ENCODE results near the gene ELP1. TPM values are rescaled to one million over a fixed set of nuclear protein-coding genes. Genes with fewer than 3 reads are reported as not detected.

ELP1 gene
- polyA plus RNA-seq, 1 donor (not counting 4 experiments of a cell fraction or from before 2014, with no cell fraction given): 49.6 TPM

DNA sequence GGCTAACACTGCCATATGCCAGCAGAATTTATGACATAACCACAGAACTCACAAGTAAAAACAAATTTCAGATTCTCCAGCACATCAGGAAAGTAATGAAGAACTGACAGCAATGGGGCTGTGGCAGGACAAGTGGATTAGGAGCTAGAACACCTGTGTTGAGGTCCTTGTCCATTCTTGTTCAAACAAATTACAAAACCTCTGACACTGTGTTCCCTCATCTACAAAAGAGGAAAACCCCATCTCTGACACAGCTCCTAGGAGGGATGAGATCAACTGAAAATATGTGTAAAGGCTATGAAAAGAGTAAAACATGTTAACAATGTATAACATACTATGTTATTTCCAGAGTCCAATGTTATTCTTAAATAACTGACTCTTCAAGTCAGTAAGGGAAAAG is 23.5 kb downstream of the ELP1 start:
- Histone ChIP-seq H3K36me3 (ENCODE audit: control insufficient read depth in 2 of 2, extremely low read depth in 1 of 2, insufficient read depth in 2 of 2, low read length in 2 of 2) (peaks cover 25 to 39% of the 10 kb centered on the region in 2 experiments), H3K27me3 (ENCODE audit: control insufficient read depth, extremely low read depth, insufficient read depth, low read length) (no peaks in the 10 kb centered on the region), H2AFZ (ENCODE audit: control insufficient read depth, low read length) (no peak overlapping the region), H3K9ac (ENCODE audit: control insufficient read depth, extremely low read depth, insufficient read depth, low read length) (no peak overlapping the region), H3K9me3 (ENCODE audit: control insufficient read depth, low read depth, low read length) (no peaks in the 10 kb centered on the region), H3K79me2 (ENCODE audit: control insufficient read depth, insufficient read depth, low read length) (no peaks in the 10 kb centered on the region), H4K20me1 (ENCODE audit: control insufficient read depth, extremely low read depth, insufficient read depth, low read length) (no peaks in the 10 kb centered on the region), H3K4me2 (ENCODE audit: control insufficient read depth, extremely low read depth, insufficient read depth, low read depth, low read length) (no peak overlapping the region), H3K27ac (ENCODE audit: control insufficient read depth, insufficient read depth, low read length) (no peak overlapping the region), H3K4me3 (ENCODE audit: control insufficient read depth in 2 of 3, extremely low read depth in 1 of 3, insufficient read depth in 2 of 3, low read depth in 1 of 3, low read length in 3 of 3) (no peak overlapping the region), H3K9me1 (ENCODE audit: control insufficient read depth, extremely low read depth, insufficient read depth, low read length) (no peaks in the 10 kb centered on the region), H3K4me1 (ENCODE audit: control insufficient read depth, extremely low read depth, insufficient read depth, low read length) (no peaks in the 10 kb centered on the region)
- TF ChIP-seq, protein P1, sequence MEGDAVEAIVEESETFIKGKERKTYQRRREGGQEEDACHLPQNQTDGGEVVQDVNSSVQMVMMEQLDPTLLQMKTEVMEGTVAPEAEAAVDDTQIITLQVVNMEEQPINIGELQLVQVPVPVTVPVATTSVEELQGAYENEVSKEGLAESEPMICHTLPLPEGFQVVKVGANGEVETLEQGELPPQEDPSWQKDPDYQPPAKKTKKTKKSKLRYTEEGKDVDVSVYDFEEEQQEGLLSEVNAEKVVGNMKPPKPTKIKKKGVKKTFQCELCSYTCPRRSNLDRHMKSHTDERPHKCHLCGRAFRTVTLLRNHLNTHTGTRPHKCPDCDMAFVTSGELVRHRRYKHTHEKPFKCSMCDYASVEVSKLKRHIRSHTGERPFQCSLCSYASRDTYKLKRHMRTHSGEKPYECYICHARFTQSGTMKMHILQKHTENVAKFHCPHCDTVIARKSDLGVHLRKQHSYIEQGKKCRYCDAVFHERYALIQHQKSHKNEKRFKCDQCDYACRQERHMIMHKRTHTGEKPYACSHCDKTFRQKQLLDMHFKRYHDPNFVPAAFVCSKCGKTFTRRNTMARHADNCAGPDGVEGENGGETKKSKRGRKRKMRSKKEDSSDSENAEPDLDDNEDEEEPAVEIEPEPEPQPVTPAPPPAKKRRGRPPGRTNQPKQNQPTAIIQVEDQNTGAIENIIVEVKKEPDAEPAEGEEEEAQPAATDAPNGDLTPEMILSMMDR (optimal IDR thresholded peaks at IDR 0.05 in 1 of 3, IDR thresholded peaks at IDR 0.05 in 1 of 3, conservative IDR thresholded peaks at IDR 0.05 in 1 of 3; ENCODE audit: extremely low read depth in 1 of 3, insufficient read depth in 2 of 3, low read length in 3 of 3): no peak
- TF ChIP-seq EZH2 (IDR thresholded peaks at IDR 0.05; ENCODE audit: low read length): no peak
- no peak for FAIRE-seq
- dilution Hi-C loops (cut with MboI; ENCODE audit: extremely low pct_ligation_motif_present, low sequenced_read_pairs): no loop called here
- DNase-seq (ENCODE audit: low read depth, low spot score): no peak

DNA sequence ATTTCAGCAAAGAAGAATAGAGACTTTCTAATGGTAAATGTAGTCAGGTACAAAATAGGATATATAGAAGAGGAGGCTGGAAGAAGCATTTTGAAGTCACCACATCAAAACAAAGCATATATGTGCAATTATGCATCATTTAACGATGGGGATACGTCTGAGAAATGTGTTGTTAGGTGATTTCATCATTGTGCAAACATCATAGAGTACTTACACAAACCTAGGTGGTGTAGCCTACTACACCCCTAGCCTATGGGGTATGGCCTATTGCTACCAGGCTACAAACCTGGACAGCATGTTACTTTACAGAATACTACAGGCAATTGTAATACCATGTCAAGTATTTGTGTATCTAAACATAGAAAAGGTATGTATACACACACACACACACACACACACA is 28.4 kb downstream of the ELP1 start:
- no peak overlapping the region for H3K27ac ChIP-seq (ENCODE audit: control insufficient read depth, insufficient read depth, low read length)
- H2AFZ ChIP-seq (ENCODE audit: control insufficient read depth, low read length): no peak overlapping the region
- no peaks in the 10 kb centered on the region for H3K9me1 ChIP-seq (ENCODE audit: control insufficient read depth, extremely low read depth, insufficient read depth, low read length)
- no peaks in the 10 kb centered on the region for H3K9me3 ChIP-seq (ENCODE audit: control insufficient read depth, low read depth, low read length)
- H4K20me1 ChIP-seq (ENCODE audit: control insufficient read depth, extremely low read depth, insufficient read depth, low read length): no peaks in the 10 kb centered on the region
- dilution Hi-C loops (cut with MboI; ENCODE audit: extremely low pct_ligation_motif_present, low sequenced_read_pairs): no loop called here
- DNase-seq (ENCODE audit: low read depth, low spot score) (no peak), FAIRE-seq (no peak)
- H3K4me3 ChIP-seq (ENCODE audit: control insufficient read depth in 2 of 3, extremely low read depth in 1 of 3, insufficient read depth in 2 of 3, low read depth in 1 of 3, low read length in 3 of 3): no peak overlapping the region
- H3K79me2 ChIP-seq (ENCODE audit: control insufficient read depth, insufficient read depth, low read length): no peaks in the 10 kb centered on the region
- no peaks in the 10 kb centered on the region for H3K4me1 ChIP-seq (ENCODE audit: control insufficient read depth, extremely low read depth, insufficient read depth, low read length)
- no peak for TF ChIP-seq EZH2 (IDR thresholded peaks at IDR 0.05; ENCODE audit: low read length)
- TF ChIP-seq, protein P1 (optimal IDR thresholded peaks at IDR 0.05 in 1 of 3, IDR thresholded peaks at IDR 0.05 in 1 of 3, conservative IDR thresholded peaks at IDR 0.05 in 1 of 3; ENCODE audit: extremely low read depth in 1 of 3, insufficient read depth in 2 of 3, low read length in 3 of 3): no peak
- H3K9ac ChIP-seq (ENCODE audit: control insufficient read depth, extremely low read depth, insufficient read depth, low read length): no peak overlapping the region
- H3K4me2 ChIP-seq (ENCODE audit: control insufficient read depth, extremely low read depth, insufficient read depth, low read depth, low read length): no peak overlapping the region
- H3K27me3 ChIP-seq (ENCODE audit: control insufficient read depth, extremely low read depth, insufficient read depth, low read length): no peaks in the 10 kb centered on the region
- H3K36me3 ChIP-seq (ENCODE audit: control insufficient read depth in 2 of 2, extremely low read depth in 1 of 2, insufficient read depth in 2 of 2, low read length in 2 of 2): peaks cover 28 to 39% of the 10 kb centered on the region in 2 experiments
